ENCODE measurements around the gene HMGB3.

- TF ChIP-seq POLR2A (IDR thresholded peaks at IDR 0.05; ENCODE audit: low read depth, low read length) (no peak), POLR2AphosphoS5 (IDR thresholded peaks at IDR 0.05; ENCODE audit: low read depth, low read length) (no peak), TAF1 (IDR thresholded peaks at IDR 0.05; ENCODE audit: borderline replicate concordance, low read depth, low read length) (no peak)
Observed at GRCh38 chrX:151000861-151001331, 17.8 kb downstream of the HMGB3 start.
